HFFc6 (cell line): ENCODE data around the gene TBL3. TPM values are rescaled to one million over a fixed set of nuclear protein-coding genes. Genes with fewer than 3 reads are reported as not detected.

Experiments used
- DNase-seq: peaks from one replicate; pipeline ENCODE4 v3.0.0-alpha.2; 2018
- H3K27ac Mint-ChIP-seq: 2 replicates; pipeline ENCODE4 v1.8.0; 2020; ENCODE audit warnings: mild to moderate bottlenecking, mixed read lengths
- H3K27me3 Mint-ChIP-seq: 2 replicates; pipeline ENCODE4 v1.8.0; 2021; ENCODE audit warnings: mild to moderate bottlenecking, moderate library complexity, mixed read lengths; ENCODE audit not compliant: insufficient read depth
- H3K36me3 Mint-ChIP-seq: 2 replicates; pipeline ENCODE4 v1.8.0; 2021; ENCODE audit warnings: low read depth, mixed read lengths
- H3K4me1 Mint-ChIP-seq: 2 replicates; pipeline ENCODE4 v1.8.0; 2020; ENCODE audit warnings: low read depth, mixed read lengths
- H3K4me3 Mint-ChIP-seq: 2 replicates; pipeline ENCODE4 v1.8.0; 2020; ENCODE audit warnings: mild to moderate bottlenecking, moderate library complexity, mixed read lengths
- H3K9me3 Mint-ChIP-seq: 2 replicates; pipeline ENCODE4 v1.8.0; 2020; ENCODE audit warnings: mild to moderate bottlenecking, mixed read lengths
- total RNA-seq, 6 experiments: library from RNA; stranded (reverse); fragmentation: NEBNext Ultra II Directional; extraction: Animal tissue kit (Norgen Biotek cat#: 25700); gene quantifications; 2 replicates in 1 of 6; 3 replicates in 5 of 6; pipeline ENCODE4 v1.2.3, GENCODE V29; 2021
- TF ChIP-seq, protein P1 (sequence below): fragments of 200-600 bp; sonication (generic); IDR thresholded peaks from 2 replicates; pipeline ENCODE4 v1.5.0; 2021; ENCODE audit warnings: antibody characterized with exemption, mild to moderate bottlenecking

Gene TBL3
- total RNA-seq, 6 experiments from 2014 or later: 42.4 to 47.3 (median 44.1) TPM

DNA sequence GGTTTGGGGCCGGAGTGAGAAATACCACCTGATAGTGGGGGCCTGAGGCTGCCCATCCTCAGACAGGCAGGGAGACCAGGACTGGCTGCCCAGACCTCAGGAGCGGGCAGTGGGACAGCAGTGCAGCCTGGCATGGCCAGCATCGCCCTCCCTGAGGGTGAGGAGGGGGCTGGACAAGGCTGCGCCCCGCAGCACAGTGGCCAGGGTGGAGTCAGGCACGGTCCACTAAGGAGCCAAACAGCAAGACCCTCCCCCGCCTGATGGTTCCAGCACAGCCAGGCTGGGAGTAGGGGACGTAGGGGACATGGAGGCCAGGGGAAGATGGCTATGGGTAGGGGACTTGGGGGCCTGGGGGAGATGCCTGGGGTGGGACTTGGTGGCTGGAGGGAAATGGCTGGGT is 34.5 kb downstream of the TBL3 start:
- H3K4me1 Mint-ChIP-seq: peaks cover 26% of the 10 kb centered on the region
- no peak overlapping the region for H3K27ac Mint-ChIP-seq
- no peak for DNase-seq
- peaks cover 2% of the 10 kb centered on the region; the same call in 1 of the 2 replicates for H3K27me3 Mint-ChIP-seq
- H3K9me3 Mint-ChIP-seq: no peaks in the 10 kb centered on the region
- H3K4me3 Mint-ChIP-seq: no peak overlapping the region
- TF ChIP-seq, protein P1, sequence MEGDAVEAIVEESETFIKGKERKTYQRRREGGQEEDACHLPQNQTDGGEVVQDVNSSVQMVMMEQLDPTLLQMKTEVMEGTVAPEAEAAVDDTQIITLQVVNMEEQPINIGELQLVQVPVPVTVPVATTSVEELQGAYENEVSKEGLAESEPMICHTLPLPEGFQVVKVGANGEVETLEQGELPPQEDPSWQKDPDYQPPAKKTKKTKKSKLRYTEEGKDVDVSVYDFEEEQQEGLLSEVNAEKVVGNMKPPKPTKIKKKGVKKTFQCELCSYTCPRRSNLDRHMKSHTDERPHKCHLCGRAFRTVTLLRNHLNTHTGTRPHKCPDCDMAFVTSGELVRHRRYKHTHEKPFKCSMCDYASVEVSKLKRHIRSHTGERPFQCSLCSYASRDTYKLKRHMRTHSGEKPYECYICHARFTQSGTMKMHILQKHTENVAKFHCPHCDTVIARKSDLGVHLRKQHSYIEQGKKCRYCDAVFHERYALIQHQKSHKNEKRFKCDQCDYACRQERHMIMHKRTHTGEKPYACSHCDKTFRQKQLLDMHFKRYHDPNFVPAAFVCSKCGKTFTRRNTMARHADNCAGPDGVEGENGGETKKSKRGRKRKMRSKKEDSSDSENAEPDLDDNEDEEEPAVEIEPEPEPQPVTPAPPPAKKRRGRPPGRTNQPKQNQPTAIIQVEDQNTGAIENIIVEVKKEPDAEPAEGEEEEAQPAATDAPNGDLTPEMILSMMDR: no peak
- peaks cover 5% of the 10 kb centered on the region; the same call in 1 of the 2 replicates for H3K36me3 Mint-ChIP-seq

DNA sequence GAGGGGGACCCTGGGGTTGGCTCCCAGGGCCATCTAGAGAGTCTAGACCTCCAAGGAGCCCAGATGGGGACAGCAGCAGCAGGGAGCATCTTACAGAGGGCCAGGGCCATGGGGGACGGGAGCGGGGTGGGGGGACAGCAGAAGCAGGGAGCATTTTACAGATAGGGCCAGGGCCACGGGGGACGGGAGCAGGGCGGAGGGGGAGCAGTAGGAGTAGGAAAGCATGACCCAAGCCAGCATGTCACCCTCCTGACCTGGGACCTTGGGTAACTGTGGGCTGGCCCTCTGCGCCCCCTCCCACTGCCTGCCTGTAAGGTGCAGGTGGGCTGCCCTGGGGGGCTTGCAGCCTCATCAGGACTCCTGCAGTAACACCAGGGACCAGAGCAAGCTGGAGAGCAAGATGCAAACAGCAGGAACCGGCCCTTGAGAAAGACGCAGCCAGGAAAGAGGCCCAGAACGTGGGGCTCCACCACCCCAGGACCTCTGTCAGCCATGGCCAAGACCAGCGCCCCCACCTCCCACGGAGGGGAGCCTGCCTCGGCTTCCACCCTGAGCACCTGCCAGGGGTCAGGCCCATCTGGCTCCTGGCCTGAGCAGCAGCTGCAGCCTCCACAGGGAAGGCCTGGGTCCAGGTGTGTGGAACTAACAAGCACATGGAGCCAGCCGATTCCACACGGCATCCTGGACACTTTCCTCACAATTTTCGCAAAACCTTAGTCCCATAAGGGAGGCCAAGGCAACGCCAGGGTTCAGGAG is 35.4 kb downstream of the TBL3 start:
- DNase-seq: no peak
- TF ChIP-seq, protein P1: no peak
- Mint-ChIP-seq H3K36me3 (peaks cover 5% of the 10 kb centered on the region; the same call in 1 of the 2 replicates), H3K27me3 (peaks cover 2% of the 10 kb centered on the region; the same call in 1 of the 2 replicates), H3K4me3 (peak overlapping the region; percentile 94), H3K9me3 (no peaks in the 10 kb centered on the region), H3K27ac (peak overlapping the region; percentile 74), H3K4me1 (peaks cover 26% of the 10 kb centered on the region)

DNA sequence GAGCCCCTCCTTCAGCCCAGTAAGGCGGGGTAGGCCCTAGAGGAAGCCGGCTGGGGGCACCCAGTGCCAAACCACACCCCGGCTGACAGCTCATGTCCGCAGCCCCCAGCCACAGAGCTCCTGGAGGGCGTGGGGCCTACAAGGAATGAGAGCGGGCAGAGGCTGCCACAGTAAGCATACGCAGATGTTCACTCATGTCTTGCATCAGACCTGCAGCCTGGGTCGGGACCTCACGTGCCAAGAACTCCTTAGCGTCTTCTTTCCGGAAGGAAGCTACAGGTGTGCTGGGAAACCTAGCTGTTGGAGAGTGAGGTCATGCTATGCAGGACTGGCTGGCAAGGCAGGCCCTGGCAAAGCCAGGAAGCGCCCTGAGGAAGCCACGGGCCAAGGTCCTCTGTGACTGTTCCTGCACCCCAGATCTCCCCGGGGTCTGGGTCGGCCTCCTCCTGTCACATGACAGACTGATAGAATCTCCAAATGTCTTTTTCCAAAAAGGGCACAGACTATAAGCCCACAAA is 36.2 kb downstream of the TBL3 start:
- Mint-ChIP-seq H3K27ac (peak overlapping the region; percentile 74), H3K4me1 (peaks cover 26% of the 10 kb centered on the region), H3K9me3 (no peaks in the 10 kb centered on the region), H3K4me3 (peak overlapping the region; percentile 94), H3K36me3 (peaks cover 5% of the 10 kb centered on the region; the same call in 1 of the 2 replicates), H3K27me3 (peaks cover 2% of the 10 kb centered on the region; the same call in 1 of the 2 replicates)
- no peak for DNase-seq
- TF ChIP-seq, protein P1: no peak

DNA sequence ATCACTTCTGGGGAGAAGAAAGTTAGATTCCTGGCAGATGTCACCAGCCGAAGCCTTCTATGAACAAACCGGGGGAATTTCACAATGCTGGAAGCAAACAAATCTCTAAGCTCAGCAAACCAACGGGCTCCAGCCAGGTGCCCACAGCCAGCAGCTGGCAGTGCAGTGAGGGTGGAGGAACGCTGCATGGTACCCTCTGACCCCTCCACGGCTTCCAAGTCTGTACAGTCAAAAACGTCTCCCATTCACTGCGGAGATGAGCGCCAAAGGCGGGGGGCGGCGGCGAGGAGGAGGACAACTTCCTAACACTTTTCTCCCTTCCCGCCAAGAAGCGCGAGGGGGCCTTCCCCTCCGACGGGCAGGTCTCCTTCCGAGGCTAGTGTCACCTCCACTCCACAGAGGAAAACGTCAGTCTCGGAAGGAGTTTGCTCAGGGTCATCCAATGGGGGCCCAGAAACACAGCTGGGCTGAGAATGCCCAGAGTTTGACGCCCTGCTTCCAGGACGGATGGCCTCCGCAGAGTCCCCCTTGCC is 36.8 kb downstream of the TBL3 start:
- H3K9me3 Mint-ChIP-seq: no peaks in the 10 kb centered on the region
- no peak for DNase-seq
- H3K4me3 Mint-ChIP-seq: peak overlapping the region; percentile 94
- H3K4me1 Mint-ChIP-seq: peaks cover 26% of the 10 kb centered on the region
- peaks cover 5% of the 10 kb centered on the region; the same call in 1 of the 2 replicates for H3K36me3 Mint-ChIP-seq
- peak overlapping the region; percentile 74 for H3K27ac Mint-ChIP-seq
- TF ChIP-seq, protein P1: no peak
- peaks cover 2% of the 10 kb centered on the region; the same call in 1 of the 2 replicates for H3K27me3 Mint-ChIP-seq

DNA sequence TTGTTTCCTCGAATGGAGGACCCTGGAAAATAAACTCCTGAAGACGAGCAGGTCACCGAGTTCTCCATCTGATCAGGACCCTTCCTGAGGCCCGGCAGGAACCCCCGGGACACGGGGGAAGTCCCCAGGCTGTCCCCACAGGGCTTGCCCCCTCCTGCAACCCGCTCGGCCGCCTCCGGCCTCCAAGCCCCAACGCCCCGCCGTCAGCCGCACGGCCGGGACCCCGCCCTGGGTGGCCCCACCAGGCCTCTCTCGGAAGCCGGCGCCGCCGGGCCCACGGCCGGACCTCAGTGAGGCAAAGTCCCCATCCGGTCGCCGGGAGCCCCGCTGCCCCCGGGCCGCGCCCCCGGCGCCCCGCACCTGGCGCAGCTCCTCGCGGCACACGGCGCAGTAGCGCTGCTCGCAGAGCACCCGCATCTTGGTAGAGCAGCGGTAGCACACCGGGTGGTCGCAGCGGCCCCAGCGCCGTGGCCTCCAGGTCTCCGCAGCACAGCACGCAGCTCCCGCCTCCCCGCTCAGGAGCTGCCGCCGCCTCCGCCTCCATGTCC is 37.4 kb downstream of the TBL3 start:
- peak overlapping the region; percentile 94 for H3K4me3 Mint-ChIP-seq
- TF ChIP-seq, protein P1: 0 out of 2 replicates have a peak, but pooled peaks have one; percentile 0
- peaks cover 2% of the 10 kb centered on the region; the same call in 1 of the 2 replicates for H3K27me3 Mint-ChIP-seq
- no peak for DNase-seq
- peak overlapping the region; percentile 74 for H3K27ac Mint-ChIP-seq
- no peaks in the 10 kb centered on the region for H3K9me3 Mint-ChIP-seq
- H3K4me1 Mint-ChIP-seq: peaks cover 26% of the 10 kb centered on the region
- peaks cover 5% of the 10 kb centered on the region; the same call in 1 of the 2 replicates for H3K36me3 Mint-ChIP-seq
